Inflammatory macrophage treated with lipopolysaccharide for 4 hours (primary cell): ENCODE data around the gene CCDC39.

ENCODE experiments used
- DNase-seq: peaks from one replicate; pipeline ENCODE4 v3.0.0-alpha.2; 2020

CCDC39 gene

DNA sequence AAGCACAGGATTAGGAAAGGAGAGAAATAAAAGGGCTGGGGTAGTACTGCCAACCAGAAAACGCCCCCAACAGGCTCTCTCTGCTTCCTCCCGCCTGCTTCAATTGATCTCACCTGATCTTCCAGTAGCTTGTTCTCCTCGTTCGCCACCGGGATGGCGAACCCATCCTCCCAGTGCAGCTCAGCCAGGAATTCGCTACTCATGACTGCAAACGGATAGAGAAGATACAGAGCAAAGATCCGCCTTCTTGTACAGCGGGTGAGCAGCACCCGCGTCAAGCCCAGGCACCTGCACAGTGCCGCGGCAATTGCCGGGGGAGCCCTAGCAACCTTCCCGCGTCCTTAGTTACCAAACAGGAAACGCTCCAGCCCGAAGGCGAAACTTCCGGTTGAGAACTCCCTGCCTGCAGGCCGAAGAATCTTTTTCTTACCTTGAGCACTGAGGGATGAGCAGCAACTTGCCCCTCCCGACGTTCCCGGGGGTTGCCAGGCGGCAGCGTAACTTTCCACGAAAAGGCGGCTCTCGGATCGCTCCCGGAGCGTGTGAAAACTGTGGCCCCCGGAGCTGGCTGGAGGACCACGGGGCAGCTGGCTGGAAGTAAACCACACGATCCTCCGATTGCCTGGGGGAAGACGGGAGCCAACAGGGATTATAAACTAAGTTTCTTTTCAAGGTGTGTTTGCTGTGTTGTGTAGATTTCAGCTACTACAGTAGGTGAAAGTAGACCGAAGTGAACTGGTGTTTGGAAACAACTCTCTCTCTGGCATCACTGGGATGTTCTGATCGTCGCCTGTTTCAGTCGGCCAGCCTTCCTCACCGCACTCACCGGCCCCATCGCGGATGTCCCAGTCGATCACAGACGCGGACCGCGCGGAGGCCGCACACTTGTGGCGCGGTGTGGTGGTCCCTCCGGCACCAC, at the start of gene CCDC39:
Gene CCDC39, minus strand, starts transcription at position 312 of the 919 bp plus-strand sequence. Its CDS starts 109 bp downstream, at position 203.
- DNase-seq: peak; percentile 23

DNA sequence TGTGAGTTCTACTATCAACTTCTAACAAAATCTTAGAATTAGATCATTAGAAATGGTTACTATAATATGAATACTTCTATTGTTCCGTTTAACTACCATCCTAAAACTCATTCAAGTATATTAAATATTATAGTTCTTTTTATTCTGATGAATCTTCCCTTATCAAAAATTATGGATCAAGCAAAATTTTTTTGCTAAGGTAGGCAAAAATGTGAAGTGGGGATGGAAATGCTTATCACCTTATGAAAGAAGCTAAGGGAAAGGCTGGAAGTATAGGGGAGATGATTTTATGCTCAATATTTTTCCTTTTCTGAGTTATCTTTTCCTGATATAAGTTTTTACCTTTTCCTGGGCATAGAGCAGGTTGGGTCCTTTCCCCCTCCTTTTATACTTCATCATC, 40.7 kb upstream of the CCDC39 start:
- DNase-seq: no peak

GRCh38 chr3:180707896-180708295, 28.6 kb upstream of the CCDC39 start:
- no peak for DNase-seq

DNA sequence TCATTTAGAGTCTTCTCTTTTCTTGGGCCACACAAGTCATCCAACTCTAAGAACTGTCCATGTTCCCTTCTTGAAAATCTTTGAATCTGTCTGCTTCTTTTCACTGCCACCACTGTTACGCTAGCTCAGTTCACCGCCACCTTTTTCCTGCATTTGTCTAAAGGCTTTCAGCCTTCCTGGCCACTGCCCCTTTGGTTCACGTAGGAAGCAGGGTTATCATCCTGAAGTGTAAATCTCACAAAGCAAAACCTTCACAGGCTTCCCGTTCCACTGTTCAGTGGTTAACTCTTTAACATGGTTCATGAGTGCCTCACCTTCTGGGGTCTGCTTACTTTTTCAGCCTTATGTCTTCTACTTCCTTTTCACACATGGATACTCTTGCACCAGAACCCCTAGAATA, 26.3 kb upstream of the CCDC39 start:
- DNase-seq: no peak

DNA sequence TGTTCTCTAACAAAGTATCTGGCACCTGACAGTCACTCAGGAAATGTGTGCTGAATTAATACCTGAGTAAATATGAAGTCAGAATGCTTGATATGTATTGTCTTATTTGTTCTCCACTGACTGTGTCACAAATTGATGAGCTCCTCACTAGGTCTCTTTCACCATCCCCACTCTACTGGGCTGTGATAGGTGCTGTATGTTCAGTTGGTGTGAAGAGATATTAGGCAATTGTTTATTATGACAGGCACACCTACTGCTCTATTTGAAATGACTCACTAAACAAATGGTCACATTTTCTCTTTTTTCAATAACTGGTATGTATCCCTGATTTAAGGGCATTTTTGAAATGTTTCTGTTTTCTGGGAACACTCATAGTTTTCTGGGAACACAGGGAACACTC, 25.2 kb upstream of the CCDC39 start:
- DNase-seq: no peak

DNA sequence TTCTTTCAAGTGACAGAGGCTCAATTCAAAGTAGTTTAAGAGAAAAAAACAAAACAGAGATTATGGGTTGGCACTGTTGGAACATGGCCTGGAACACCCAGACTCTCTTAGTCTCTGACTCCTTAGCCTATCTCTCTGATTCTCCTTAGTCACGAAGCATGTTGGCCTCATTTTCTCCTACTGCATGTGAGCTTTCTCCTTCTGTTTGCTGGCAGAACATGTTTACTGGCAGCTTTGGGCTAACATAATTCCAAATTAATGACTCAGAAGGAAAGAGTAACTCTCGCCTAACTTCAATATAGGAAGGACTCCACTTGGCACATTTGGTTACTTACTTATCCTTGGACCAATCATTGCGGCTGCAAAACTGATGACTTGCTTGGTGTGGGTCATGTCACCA, 21.7 kb upstream of the CCDC39 start:
- no peak for DNase-seq

DNA sequence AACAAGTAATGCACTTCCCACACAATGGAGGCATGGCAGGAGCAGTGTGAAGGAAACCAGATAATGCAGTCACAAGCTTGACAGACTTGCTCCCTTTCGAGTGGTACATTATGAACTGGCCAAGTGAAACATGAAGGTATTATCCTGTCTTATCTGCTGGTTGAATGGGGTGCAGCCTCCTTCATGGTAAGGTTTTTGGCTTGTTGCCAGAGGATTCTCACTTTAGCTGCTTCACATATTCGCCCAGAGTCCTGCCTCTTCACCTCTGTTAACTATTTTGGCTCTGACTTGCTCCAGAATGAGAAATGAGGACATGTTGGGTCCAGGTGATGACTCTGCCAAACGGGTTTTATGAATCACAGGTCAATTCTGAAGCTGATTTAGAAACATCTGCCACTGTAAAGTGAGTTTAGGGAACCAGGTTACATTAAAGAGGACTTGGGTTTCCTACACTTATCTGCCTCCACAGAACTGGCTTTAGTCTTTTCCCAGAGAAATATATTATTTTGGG, 19.5 kb upstream of the CCDC39 start:
- no peak for DNase-seq

DNA sequence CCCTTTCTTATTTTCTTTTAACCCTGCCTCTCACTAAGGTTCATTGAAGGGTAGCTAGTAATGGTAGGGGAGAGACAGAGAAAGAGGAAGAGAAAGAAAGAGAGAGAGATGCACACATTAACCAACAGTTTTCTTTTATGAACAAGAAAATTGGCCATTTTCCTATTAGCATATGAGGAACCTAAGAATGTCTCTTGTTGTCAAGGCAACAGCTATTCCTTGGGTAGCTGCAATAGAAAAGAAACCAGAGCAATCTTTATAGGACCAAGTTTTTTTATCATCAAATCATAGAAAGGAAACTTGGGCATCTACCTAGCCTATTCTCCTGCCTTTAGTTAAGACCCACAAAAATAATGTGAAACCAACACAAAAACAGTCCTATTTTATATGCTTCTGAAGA, 15.0 kb upstream of the CCDC39 start:
- no peak for DNase-seq

GRCh38 chr3:180693656-180694055, 14.4 kb upstream of the CCDC39 start:
- no peak for DNase-seq

DNA sequence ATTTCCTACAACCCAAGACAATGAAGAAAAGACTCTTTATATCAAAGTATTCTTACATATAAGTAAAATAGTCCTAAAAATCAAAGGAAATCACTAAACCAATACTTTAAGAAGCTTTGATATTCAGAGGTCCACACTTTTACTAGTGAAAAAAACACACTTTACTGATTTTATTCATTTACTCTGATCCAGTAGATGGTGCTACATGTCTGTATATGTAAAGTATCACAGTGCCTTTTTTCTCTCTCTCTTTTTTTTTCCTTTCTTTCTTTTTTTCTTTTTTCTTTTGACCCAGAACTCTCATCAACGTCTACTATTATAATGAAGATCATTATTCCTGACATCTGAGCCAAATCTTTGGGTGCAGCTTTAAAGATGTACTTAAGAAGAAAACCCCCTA, 10.8 kb upstream of the CCDC39 start:
- DNase-seq: no peak

- DNase-seq: no peak
Measured at GRCh38 chr3:180684807-180685206, 5.5 kb upstream of the CCDC39 start.

DNA sequence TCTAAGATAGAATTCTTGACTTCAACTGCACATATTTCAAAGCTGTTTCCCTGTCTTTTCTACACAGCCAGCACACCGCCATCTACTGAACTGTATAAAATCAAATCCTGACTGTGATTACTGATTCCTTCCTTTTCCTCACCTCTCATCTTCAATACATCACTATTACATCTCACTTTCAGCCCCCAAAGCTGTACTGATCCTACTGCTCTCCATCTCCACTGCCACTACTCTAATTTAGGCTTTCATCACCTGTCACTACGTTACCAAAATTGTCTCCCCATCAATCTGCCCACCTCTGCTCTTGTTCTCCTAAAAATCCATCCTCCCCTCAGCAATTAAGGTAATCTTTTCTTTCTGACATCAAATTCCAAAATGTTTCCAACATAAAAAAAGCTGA, 4.5 kb upstream of the CCDC39 start:
- DNase-seq: no peak

DNA sequence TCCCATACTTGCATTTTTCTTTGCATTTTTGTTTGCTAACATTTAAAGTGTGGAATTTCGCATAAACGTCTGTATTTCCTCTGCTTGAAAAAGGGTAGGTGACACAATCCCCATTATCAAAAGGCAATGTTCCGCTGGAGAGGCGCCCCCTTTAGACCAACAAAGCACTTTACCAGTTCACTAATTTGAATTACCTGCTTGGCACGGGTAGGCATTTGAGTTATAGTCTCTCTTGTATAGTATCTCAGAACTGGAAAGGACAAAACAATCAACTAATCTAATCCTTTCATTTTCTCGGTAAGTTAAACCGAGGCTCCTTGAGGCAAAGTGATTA, 775 bp upstream of the CCDC39 start:
- DNase-seq: no peak

GRCh38 chr3:180678231-180678630, 1.1 kb downstream of the CCDC39 start:
- no peak for DNase-seq

DNA sequence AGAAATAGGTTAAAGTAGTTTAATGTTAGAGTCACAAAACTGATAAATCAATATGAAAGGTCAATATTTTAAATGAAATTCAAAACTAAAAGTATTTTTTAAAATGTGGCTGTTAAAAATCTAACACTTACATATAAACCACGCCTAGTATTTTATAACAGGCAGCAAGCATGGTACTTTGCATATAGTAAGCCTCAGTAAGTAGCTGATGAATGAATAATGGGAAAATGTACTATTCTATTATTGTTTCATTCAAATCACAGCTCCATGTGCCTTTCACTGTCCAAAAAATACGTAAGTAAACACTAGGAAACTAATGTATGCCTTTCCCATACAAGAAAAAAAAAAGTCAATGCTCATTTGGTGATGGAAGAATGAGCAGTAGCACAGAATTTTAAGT, 17.8 kb downstream of the CCDC39 start:
- DNase-seq: no peak

DNA sequence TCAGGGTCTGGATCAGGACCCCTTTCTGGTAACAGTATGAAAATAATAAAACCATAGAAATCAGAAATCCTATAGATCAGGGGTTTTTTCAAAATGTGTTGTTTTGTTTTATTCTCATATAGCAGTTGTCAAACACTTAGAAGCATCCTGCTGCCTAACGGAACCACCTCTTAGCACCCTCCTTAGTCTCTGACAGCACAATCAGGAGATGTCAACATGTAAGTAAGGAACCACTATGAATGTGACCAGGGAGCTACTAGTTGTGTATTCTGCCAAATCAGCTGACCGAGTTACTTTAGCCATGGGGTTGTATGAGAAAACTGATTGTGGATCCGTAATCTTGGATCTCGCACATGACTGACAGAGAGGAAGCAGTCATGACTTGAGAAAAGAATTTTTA, 22.2 kb downstream of the CCDC39 start:
- DNase-seq: no peak

- no peak for DNase-seq
Measured at GRCh38 chr3:180656406-180656805, 22.9 kb downstream of the CCDC39 start.

DNA sequence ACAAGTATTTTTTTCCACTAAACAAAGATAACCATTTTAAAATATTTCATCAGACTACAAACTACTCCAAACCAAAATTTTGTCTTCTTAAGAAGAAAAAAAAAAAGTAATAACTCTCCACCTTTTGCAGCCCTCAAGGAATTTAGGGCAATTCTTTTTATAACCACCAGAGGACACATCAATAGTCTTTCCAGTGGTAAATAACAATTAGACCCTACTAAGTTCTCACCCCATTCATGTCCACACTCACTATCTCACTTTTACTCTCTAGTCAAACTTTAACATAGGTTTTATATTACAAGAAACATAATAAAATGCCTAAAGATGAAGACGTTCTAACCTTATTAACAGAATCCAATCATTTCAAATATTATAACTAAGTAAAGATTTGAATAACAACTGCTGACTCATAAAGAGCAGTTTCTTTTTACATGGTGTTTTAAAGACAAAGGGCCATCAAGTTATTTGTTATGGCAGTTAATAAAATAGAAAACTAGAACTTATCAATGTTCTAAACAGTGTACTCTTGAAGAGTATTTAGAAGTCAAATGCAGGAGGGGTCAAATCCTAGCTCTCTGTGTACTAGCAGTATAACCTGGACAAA, 33.0 kb downstream of the CCDC39 start:
- no peak for DNase-seq

DNA sequence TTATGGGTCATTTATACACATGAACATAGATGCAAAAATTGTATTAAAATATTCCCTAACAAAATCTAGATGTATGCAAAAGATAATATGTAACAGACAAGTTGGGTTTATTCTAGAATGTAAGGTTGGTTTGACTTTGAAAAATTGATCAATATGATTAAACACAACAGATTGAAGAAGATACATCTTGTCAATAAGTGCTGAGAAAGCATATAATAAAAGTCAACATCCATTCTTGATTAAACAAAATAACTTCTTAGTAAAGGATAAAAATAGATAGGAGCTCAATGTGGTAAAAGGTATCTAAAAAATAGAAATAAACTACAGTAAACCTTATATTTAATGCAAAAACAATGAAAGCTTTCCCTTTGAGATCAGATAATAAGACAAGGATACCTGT, 38.3 kb downstream of the CCDC39 start:
- DNase-seq: no peak

- DNase-seq: no peak
Measured at GRCh38 chr3:180633722-180634121, 45.6 kb downstream of the CCDC39 start.

DNA sequence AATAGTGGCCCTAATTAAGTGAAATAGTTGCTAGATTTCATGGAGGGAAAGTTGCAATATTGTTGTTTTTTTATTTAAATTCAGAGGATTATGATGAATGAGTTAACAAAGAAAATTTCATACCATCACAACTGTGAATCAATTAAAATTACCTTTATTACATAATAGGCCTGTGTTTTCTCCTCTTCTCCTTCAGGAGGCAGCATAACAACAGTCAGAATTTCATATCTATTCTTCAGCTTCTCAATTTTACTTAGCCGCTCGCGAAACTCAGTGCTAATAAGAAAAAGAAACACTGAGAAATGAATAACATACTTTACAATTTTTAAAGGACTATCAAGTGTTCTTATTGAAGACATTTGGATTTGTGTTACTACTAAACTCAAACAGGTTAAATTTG, 48.0 kb downstream of the CCDC39 start:
- no peak for DNase-seq

DNA sequence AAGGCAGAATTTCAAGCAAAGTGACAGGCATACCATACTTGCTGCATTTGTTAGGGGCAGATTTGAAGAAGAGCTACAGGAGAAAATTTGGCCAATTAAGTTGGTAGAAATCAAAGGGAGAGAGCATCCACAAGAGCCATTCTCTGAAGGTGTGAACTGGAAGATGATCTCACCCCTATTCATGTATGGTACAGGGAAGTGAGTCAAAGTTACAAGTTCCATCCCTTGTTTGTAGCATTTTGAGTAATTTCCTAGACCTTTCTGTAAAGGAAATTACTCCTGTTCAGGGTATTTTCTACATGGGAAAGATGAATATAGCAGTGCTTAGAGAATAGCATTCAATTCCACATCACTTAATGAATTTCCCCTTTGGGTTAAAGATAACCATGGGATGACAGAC, 48.9 kb downstream of the CCDC39 start:
- DNase-seq: no peak

DNA sequence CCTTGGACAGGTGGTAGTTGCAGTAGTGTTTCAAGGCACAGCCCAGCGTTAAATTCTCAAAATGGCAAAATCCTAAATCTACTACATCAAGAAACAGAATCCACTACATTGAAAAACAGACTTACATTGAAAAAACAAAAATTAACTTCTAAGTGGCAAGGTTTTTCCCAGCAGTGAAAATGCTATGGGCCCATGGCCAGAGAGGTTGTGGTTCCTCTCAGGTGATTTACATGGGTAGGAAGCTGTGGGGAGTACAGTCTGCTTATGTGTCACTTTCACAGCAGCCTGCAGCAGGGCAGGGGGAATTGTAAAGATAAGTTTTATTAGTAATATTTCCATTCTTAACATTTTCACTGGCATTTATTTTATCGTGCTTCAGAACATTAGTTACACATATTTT, 52.4 kb downstream of the CCDC39 start:
- no peak for DNase-seq

- DNase-seq: no peak
Measured at GRCh38 chr3:180624714-180625113, 54.6 kb downstream of the CCDC39 start.

DNA sequence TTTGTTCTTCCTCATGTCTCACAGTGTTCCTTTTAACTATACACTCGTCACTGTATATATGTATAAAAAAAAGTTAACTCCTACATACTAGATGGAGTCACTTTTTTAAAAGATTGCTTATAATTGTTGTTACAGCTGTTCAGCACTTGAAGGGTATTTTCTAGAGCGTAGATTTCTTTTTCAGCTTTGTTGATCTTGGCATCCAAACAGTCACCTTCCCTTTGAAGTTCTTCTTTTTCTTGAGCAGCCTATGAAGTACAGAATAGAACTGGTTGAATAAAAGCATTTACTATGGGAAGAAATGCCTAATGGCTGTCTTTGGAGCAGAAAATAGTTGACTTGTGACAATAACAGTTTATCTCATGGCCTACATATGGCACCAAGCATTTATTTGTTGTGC, 59.6 kb downstream of the CCDC39 start:
- DNase-seq: no peak
